ENCODE results near the gene ZNF521. TPM values are rescaled to one million over a fixed set of nuclear protein-coding genes. Genes with fewer than 3 reads are reported as not detected.

Gene ZNF521
- total RNA-seq, 2 donors from 2014 or later: 21.4 to 26.9 TPM

GRCh38 chr18:25029802-25030201 lies 322.2 kb downstream of the ZNF521 start:
- Mint-ChIP-seq H3K27ac (no peak overlapping the region), H3K4me1 (peaks cover 12% of the 10 kb centered on the region), H3K27me3 (ENCODE audit: insufficient read depth) (peaks cover 33% of the 10 kb centered on the region), H3K4me3 (no peak overlapping the region), H3K36me3 (ENCODE audit: low read depth) (no peaks in the 10 kb centered on the region), H3K9me3 (no peaks in the 10 kb centered on the region)
- no peaks in the 10 kb centered on the region for H3K36me3 ChIP-seq (ENCODE audit: control insufficient read depth, insufficient read depth, low read length)
- H3K9ac ChIP-seq (ENCODE audit: extremely low read depth, low read length, poor library complexity, severe bottlenecking): no peak overlapping the region
- H3K27ac ChIP-seq (ENCODE audit: low read depth, low read length): no peak overlapping the region
- TF ChIP-seq, protein P1, sequence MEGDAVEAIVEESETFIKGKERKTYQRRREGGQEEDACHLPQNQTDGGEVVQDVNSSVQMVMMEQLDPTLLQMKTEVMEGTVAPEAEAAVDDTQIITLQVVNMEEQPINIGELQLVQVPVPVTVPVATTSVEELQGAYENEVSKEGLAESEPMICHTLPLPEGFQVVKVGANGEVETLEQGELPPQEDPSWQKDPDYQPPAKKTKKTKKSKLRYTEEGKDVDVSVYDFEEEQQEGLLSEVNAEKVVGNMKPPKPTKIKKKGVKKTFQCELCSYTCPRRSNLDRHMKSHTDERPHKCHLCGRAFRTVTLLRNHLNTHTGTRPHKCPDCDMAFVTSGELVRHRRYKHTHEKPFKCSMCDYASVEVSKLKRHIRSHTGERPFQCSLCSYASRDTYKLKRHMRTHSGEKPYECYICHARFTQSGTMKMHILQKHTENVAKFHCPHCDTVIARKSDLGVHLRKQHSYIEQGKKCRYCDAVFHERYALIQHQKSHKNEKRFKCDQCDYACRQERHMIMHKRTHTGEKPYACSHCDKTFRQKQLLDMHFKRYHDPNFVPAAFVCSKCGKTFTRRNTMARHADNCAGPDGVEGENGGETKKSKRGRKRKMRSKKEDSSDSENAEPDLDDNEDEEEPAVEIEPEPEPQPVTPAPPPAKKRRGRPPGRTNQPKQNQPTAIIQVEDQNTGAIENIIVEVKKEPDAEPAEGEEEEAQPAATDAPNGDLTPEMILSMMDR (conservative IDR thresholded peaks at IDR 0.05): no peak
- peaks cover 7% of the 10 kb centered on the region for H3K9me3 ChIP-seq (ENCODE audit: control insufficient read depth, low read length)
- no peak for DNase-seq
- H3K4me3 ChIP-seq (ENCODE audit: low read length): no peak overlapping the region
- peaks cover 11% of the 10 kb centered on the region for H3K27me3 ChIP-seq (ENCODE audit: control insufficient read depth, insufficient read depth, low read length, poor library complexity, severe bottlenecking)
- H3K4me1 ChIP-seq (ENCODE audit: control insufficient read depth, insufficient read depth, low read length): no peaks in the 10 kb centered on the region
- WGBS, 2 experiments (ENCODE audit: insufficient coverage in 1 of 2, insufficient read length in 1 of 2): 100% methylated on average over 1 of the region's 1 CpG; no CpG with 5 or more reads in 1 of the 2 experiments

DNA sequence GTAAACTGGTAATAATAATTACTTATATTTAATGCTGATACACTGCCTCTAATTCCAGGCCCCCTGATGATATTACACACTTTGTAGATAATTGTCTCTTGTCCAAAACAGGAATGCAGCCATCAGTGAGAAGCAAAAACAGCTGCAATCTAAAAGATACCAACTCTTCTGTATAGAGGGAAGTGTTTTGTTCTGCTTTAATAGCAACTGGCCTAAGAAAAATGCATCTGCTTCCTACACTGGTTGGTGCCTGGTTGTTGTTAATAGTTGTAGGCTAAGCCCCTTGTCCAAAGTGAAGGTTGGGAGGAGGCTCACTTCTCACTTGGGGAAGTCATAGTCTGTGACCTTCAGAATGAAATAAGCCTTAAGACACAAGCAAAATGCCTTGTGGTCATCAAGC lies 332.0 kb downstream of the ZNF521 start:
- Histone ChIP-seq H3K9ac (ENCODE audit: extremely low read depth, low read length, poor library complexity, severe bottlenecking) (no peak overlapping the region), H3K9me3 (ENCODE audit: control insufficient read depth, low read length) (peaks cover 23% of the 10 kb centered on the region), H3K4me3 (ENCODE audit: low read length) (no peak overlapping the region), H3K27me3 (ENCODE audit: control insufficient read depth, insufficient read depth, low read length, poor library complexity, severe bottlenecking) (no peaks in the 10 kb centered on the region), H3K36me3 (ENCODE audit: control insufficient read depth, insufficient read depth, low read length) (no peaks in the 10 kb centered on the region), H3K27ac (ENCODE audit: low read depth, low read length) (no peak overlapping the region), H3K4me1 (ENCODE audit: control insufficient read depth, insufficient read depth, low read length) (peaks cover 2% of the 10 kb centered on the region)
- peaks cover 4% of the 10 kb centered on the region for H3K27me3 Mint-ChIP-seq (ENCODE audit: insufficient read depth)
- peaks cover 26% of the 10 kb centered on the region for H3K4me1 Mint-ChIP-seq
- no peak overlapping the region for H3K27ac Mint-ChIP-seq
- DNase-seq: no peak
- no peaks in the 10 kb centered on the region for H3K36me3 Mint-ChIP-seq (ENCODE audit: low read depth)
- H3K4me3 Mint-ChIP-seq: no peak overlapping the region
- TF ChIP-seq, protein P1 (conservative IDR thresholded peaks at IDR 0.05): no peak
- H3K9me3 Mint-ChIP-seq: peaks cover 9% of the 10 kb centered on the region

DNA sequence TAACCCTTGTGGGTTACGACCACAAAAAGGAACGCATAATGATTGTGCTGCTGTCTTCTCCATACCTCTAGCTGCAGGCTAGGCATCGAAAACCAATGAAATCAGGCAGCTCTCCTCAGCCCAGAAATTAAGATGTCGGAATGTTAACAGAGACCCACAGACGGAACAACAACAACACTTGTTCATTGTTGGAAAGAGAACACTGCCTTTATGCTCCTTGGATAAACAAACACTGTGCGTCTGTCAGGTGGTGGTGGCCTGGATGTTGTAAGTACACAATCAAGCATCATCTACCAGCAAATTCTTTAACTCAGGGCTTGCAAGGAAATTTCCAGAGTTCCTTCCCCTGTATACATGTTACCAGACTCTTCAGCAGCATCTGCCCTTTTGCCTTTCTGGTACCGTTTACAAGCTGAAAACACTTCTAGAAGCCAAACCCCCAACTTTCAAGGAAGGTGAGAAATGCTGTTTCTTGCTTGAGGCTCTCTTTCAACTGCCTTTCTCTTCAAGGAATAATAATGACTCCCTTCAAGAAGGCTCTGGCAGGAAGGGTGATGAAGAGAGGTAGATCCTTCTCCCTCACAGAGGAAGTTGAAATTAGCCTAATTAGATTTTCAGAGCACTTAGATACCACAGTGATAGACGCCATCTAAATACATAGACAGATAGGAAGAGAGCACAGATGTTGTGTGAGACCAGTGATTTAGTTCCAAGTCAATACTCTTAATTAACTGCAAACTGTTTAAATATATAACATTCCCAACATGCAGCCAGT lies 332.7 kb downstream of the ZNF521 start:
- WGBS, 2 experiments (ENCODE audit: insufficient coverage in 1 of 2, insufficient read length in 1 of 2): 63 to 87% methylated on average over 5 to 8 of the region's 8 CpGs
- H3K4me3 Mint-ChIP-seq: no peak overlapping the region
- Histone ChIP-seq H3K9me3 (ENCODE audit: control insufficient read depth, low read length) (peaks cover 23% of the 10 kb centered on the region), H3K9ac (ENCODE audit: extremely low read depth, low read length, poor library complexity, severe bottlenecking) (no peak overlapping the region), H3K4me1 (ENCODE audit: control insufficient read depth, insufficient read depth, low read length) (peaks cover 2% of the 10 kb centered on the region), H3K36me3 (ENCODE audit: control insufficient read depth, insufficient read depth, low read length) (no peaks in the 10 kb centered on the region), H3K27ac (ENCODE audit: low read depth, low read length) (no peak overlapping the region), H3K27me3 (ENCODE audit: control insufficient read depth, insufficient read depth, low read length, poor library complexity, severe bottlenecking) (no peaks in the 10 kb centered on the region), H3K4me3 (ENCODE audit: low read length) (no peak overlapping the region)
- peaks cover 4% of the 10 kb centered on the region for H3K27me3 Mint-ChIP-seq (ENCODE audit: insufficient read depth)
- TF ChIP-seq, protein P1 (conservative IDR thresholded peaks at IDR 0.05): no peak
- H3K9me3 Mint-ChIP-seq: peaks cover 9% of the 10 kb centered on the region
- H3K4me1 Mint-ChIP-seq: peaks cover 26% of the 10 kb centered on the region
- peak overlapping the region; percentile 22 for H3K27ac Mint-ChIP-seq
- no peaks in the 10 kb centered on the region for H3K36me3 Mint-ChIP-seq (ENCODE audit: low read depth)
- no peak for DNase-seq
